Natural killer cell treated with Interleukin-12 subunit alpha and Interleukin-12 subunit beta and Interleukin-15 and Interleukin-18, amount 100 ng/mL, for 72 hours (primary cell): ENCODE data around the gene CENPP. TPM values are rescaled to one million over a fixed set of nuclear protein-coding genes. Genes with fewer than 3 reads are reported as not detected.

Experiments used
- ATAC-seq, 2 donors: fragments of 150-1000 bp; cut with Tn5 transposase in 1 of 2; sonication (Bioruptor Pico), chemical (Tn5 transposase) in 1 of 2; 2 replicates each; pipeline ENCODE4 v1.10.0; 2021
- DNase-seq: peaks from one replicate; pipeline ENCODE4 v3.0.0; 2022; ENCODE audit warnings: low spot score
- H3K27ac Mint-ChIP-seq, 2 donors: 1 replicate in 1 of 2; 2 replicates in 1 of 2; pipeline ENCODE4 v1.8.0; 2022; ENCODE audit warnings: mixed read lengths in 2 of 2, mild to moderate bottlenecking in 1 of 2, moderate library complexity in 1 of 2
- H3K27me3 Mint-ChIP-seq, 2 donors: 1 replicate in 1 of 2; 2 replicates in 1 of 2; pipeline ENCODE4 v1.8.0; 2022; ENCODE audit warnings: mixed read lengths in 2 of 2
- H3K36me3 Mint-ChIP-seq: one replicate; pipeline ENCODE4 v1.8.0; 2022; ENCODE audit warnings: mixed read lengths
- H3K4me1 Mint-ChIP-seq, 2 donors: 1 replicate in 1 of 2; 2 replicates in 1 of 2; pipeline ENCODE4 v1.8.0; 2022; ENCODE audit warnings: low read depth in 2 of 2, mixed read lengths in 2 of 2, mild to moderate bottlenecking in 1 of 2
- H3K4me3 Mint-ChIP-seq: one replicate; pipeline ENCODE4 v1.8.0; 2022; ENCODE audit warnings: mixed read lengths
- H3K9me3 Mint-ChIP-seq: 2 replicates; pipeline ENCODE4 v1.8.0; 2022; ENCODE audit warnings: mixed read lengths
- total RNA-seq, 2 donors: library from RNA; stranded (reverse); gene quantifications; one replicate each; pipeline ENCODE4 v1.2.3, GENCODE V29; 2022

The CENPP gene
- total RNA-seq, 2 donors from 2014 or later = 14.7 to 38.8 TPM

DNA sequence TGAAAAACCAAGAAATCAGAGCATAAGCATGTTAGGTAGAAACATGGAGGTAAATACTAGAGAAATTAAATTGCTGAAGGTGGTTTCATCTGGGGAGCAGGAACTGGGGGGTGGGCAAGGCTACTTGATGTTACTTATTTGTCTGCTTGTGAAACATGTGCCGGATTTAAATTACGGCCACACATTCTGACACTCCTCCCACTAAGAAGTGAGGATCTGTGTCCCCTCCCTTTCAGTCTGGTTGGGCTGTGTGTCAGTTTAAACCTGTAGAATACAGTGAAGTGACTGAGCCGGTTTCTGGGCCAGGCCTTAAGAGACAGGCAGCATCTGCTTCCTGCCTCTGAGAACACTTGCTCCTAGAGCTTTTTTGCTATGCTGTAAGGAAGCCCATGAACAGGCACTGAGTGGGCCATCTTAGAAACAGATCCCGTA, 29.9 kb upstream of the CENPP start:
- Mint-ChIP-seq H3K9me3 (no peaks in the 10 kb centered on the region), H3K4me1 (peaks cover 42 to 49% of the 10 kb centered on the region in 2 donors), H3K27me3 (no peaks in the 10 kb centered on the region), H3K4me3 (no peak overlapping the region), H3K36me3 (peaks cover 14% of the 10 kb centered on the region), H3K27ac (peak overlapping the region; percentile 99 to 100)
- DNase-seq = no peak
- no peak for ATAC-seq

DNA sequence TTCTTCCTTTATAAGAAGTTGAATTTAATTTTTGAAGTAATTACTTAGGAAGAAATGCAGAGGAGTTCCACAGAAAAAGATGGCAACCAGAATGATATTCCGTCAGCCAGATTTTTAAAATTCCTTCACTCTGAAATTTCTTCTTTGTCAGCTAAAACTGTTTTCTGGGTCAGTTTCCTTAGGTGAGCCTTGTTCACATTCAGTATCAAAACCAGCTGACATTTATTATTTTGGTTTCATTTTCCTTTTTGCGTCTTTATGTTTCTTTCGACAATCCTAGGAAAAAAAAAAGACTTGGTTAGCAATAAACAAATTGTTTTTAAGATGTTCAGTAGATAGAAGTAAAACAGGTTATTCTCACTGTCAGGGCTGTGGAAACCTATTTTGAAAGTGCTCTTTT, 28.1 kb upstream of the CENPP start:
- peaks cover 14% of the 10 kb centered on the region for H3K36me3 Mint-ChIP-seq
- peaks cover 27 to 33% of the 10 kb centered on the region in 2 donors for H3K4me1 Mint-ChIP-seq
- peak overlapping the region; percentile 50 to 76 for H3K27ac Mint-ChIP-seq
- H3K9me3 Mint-ChIP-seq = no peaks in the 10 kb centered on the region
- no peak for DNase-seq
- H3K27me3 Mint-ChIP-seq = no peaks in the 10 kb centered on the region
- no peak for ATAC-seq
- peak overlapping the region; percentile 49 for H3K4me3 Mint-ChIP-seq

DNA sequence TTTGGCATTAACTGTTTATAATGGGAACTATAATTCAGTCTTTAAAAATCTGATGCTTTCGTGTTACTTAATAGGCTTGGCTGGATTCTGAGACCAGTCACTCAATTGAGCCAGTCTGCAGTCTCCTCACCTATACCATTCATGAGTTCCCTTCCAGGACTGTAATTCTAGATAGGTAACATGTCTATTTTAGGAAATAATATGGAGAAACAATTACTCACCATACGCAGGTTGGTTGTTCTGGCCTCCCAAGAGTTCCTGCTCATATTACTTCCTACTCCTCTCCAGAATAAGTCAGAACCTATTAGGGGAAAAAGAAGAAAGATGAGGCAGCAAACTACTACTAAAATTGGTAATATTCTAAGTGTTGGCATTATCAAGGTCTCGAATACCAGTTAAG, 27.7 kb upstream of the CENPP start:
- no peaks in the 10 kb centered on the region for H3K9me3 Mint-ChIP-seq
- peaks cover 23 to 29% of the 10 kb centered on the region in 2 donors for H3K4me1 Mint-ChIP-seq
- H3K4me3 Mint-ChIP-seq = peak overlapping the region; percentile 49
- H3K27me3 Mint-ChIP-seq = no peaks in the 10 kb centered on the region
- no peak for ATAC-seq
- DNase-seq = no peak
- peaks cover 14% of the 10 kb centered on the region for H3K36me3 Mint-ChIP-seq
- peak overlapping the region; percentile 50 to 76 for H3K27ac Mint-ChIP-seq

DNA sequence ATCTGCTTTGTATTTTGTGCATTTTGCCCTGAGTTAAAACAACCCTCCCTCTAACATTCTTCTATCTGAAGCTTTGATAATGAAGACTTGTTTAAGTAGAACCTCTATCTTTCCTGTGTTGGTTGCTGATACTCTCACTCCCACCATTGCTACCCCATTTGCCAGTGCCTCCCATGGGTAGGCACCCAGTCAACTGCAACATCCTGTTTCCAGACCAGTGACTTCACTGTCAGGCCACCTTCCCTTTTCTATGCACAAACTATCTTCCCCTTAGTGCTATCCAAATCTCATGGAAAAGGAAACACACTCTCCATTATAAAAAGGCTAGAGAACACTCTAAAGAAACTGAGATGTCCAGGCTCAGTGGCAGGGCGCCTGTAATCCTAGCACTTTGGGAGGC, 26.6 kb upstream of the CENPP start:
- Mint-ChIP-seq H3K36me3 (peaks cover 14% of the 10 kb centered on the region), H3K27me3 (no peaks in the 10 kb centered on the region), H3K9me3 (no peaks in the 10 kb centered on the region), H3K4me3 (no peak overlapping the region), H3K27ac (peak overlapping the region; percentile 6 to 23), H3K4me1 (peaks cover 17 to 21% of the 10 kb centered on the region in 2 donors)
- DNase-seq (no peak), ATAC-seq (no peak)

DNA sequence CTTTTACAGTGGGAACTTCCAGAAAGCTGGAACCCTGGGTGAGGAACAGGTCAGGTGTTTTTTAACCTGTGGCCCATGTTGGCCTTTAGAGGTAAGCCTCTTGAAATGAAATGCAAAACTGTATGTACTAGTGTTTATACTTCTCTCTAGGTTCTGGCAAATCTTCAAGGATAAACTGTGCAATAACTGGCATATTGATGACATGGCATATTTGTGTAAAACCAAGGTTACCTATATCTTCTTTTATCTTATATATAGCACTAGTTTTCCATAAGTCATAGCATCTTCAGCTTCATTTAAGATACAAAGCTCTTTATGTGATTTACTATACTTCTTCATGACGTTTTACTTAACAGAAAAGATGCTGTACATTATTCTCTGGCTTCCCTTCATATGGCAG, 24.8 kb upstream of the CENPP start:
- H3K36me3 Mint-ChIP-seq = peaks cover 20% of the 10 kb centered on the region
- peaks cover 4 to 8% of the 10 kb centered on the region in 2 donors for H3K4me1 Mint-ChIP-seq
- no peaks in the 10 kb centered on the region for H3K27me3 Mint-ChIP-seq
- H3K27ac Mint-ChIP-seq = no peak overlapping the region
- H3K9me3 Mint-ChIP-seq = no peaks in the 10 kb centered on the region
- ATAC-seq = no peak
- DNase-seq = no peak
- no peak overlapping the region for H3K4me3 Mint-ChIP-seq

DNA sequence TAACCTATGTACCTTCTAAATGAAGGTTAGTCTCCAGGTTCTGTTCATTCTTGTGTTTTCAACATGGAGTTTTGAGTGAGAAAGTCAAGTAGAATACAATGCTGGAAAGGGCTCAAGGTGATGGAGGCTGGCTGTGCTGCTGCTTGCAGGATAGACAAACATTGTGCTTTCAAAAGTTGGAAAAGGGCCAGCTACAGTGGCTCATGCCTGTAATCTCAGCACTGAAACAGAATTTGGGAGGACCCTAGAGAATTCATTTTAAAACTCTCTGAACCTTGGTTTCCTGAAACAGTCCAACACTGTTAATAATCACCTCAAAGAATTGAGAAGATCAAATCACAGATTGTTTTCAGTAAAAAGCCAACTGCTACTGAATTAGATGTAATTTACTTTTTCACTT, 16.9 kb upstream of the CENPP start:
- no peaks in the 10 kb centered on the region for H3K9me3 Mint-ChIP-seq
- no peaks in the 10 kb centered on the region for H3K27me3 Mint-ChIP-seq
- peaks cover 60% of the 10 kb centered on the region for H3K36me3 Mint-ChIP-seq
- no peak for ATAC-seq
- no peak for DNase-seq
- H3K4me1 Mint-ChIP-seq = peaks cover 12% of the 10 kb centered on the region in 2 donors
- H3K4me3 Mint-ChIP-seq = no peak overlapping the region
- no peak overlapping the region for H3K27ac Mint-ChIP-seq

DNA sequence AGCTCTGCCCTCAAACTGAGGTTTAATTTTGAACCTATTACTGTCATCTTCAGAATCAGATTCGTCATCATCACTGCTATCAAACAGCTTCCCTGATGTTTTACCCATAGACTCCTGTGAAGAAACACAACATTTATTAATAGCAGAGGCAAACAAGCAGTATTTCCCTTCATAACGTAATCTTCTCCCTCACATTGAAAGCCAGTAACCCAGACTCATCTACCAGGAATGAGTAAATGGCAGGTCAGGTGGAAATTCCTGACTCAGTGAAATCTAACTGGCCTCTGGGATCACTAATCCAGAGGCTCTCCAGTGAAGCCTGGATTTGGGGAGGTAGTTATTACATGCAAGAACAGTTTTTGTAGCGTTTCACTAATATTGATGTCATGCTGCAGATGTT, 15.2 kb upstream of the CENPP start:
- H3K36me3 Mint-ChIP-seq = peaks cover 66% of the 10 kb centered on the region
- DNase-seq (no peak), ATAC-seq (no peak)
- no peaks in the 10 kb centered on the region for H3K9me3 Mint-ChIP-seq
- no peak overlapping the region for H3K27ac Mint-ChIP-seq
- no peaks in the 10 kb centered on the region for H3K27me3 Mint-ChIP-seq
- peaks cover 16 to 17% of the 10 kb centered on the region in 2 donors for H3K4me1 Mint-ChIP-seq
- no peak overlapping the region for H3K4me3 Mint-ChIP-seq

DNA sequence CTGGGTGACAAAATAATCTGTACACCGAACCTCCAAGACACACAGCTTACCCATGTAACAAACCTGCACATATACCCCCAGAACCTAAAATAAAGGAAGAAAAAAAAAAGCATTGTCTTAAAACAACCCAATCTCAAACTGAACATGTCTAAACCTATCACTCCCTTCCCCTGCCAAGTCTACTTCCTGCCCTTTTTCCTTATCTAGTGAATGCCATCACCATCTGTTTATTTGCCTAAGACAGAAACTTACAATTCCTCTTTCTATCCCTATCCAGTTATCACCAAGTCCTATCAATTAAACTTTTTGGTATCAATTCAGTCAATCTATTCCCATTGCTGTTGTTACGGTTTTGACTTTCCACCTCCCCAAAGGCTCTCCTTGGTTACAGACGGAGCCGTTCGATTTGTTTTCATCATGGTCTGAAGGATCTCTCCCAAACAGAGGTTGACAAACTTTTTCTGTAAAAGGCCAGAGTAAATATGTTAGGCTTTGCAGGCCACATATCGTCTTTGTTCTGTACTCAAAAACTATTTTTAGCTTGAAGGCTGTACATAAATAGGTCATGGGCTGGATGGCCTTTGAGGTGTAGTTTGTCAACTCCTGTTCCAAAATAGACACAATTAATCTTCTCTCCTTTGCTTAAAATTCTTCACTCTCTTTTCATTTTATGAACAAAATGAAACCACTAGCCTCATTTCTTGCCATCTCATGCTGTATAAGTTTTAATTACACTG, 12.7 kb upstream of the CENPP start:
- DNase-seq = no peak
- no peak for ATAC-seq
- Mint-ChIP-seq H3K27ac (peak overlapping the region in 1 of 2 donors; percentile 5), H3K4me3 (no peak overlapping the region), H3K36me3 (peaks cover 56% of the 10 kb centered on the region), H3K4me1 (peaks cover 22 to 24% of the 10 kb centered on the region in 2 donors), H3K27me3 (no peaks in the 10 kb centered on the region), H3K9me3 (no peaks in the 10 kb centered on the region)

DNA sequence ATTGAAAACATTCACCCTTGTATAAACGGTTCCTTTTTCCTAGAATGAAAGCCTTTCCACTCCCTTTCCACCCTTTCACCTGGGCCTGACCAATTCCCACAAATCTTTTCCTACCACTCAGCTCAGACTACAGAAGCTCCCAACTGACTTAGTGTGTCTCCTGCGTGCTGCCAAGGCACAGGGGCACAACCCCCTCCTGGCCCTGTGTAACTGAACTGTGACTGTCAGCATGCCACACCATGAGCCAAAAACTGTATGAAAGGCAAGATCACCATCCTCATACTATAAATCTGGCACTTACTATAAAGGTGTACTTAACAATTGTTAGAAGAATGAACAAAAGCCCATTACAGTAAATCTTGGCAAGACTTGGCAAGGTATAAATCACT, 12.1 kb upstream of the CENPP start:
- H3K36me3 Mint-ChIP-seq = peaks cover 54% of the 10 kb centered on the region
- no peak for ATAC-seq
- DNase-seq = no peak

DNA sequence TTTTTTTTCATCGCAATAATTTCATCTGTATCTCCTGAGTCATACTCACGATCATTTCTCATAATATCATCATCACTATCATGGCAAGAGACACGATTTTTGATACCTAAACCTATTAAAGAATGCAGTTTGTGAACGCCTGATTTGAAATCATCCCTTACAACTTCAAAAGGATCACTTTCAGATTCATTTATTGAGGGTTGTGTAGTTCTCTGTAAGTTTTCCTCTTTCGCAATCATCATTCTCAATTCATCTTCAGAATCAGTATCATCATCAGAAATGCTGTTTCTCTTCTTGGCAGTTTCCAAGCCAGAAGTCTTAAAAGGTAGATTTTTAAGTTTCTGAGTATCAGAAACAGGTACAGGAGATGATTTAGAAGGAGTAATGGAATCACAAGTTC, 10.3 kb upstream of the CENPP start:
- H3K9me3 Mint-ChIP-seq = no peaks in the 10 kb centered on the region
- H3K4me3 Mint-ChIP-seq = no peak overlapping the region
- DNase-seq (no peak), ATAC-seq (no peak)
- peak overlapping the region; percentile 12 to 37 for H3K27ac Mint-ChIP-seq
- H3K4me1 Mint-ChIP-seq = peaks cover 24% of the 10 kb centered on the region in 2 donors
- H3K36me3 Mint-ChIP-seq = peaks cover 57% of the 10 kb centered on the region
- no peaks in the 10 kb centered on the region for H3K27me3 Mint-ChIP-seq

More for the DNA sequence above, 12.1 kb upstream of the CENPP start:
- H3K9me3 Mint-ChIP-seq = no peaks in the 10 kb centered on the region
- H3K27me3 Mint-ChIP-seq = no peaks in the 10 kb centered on the region
- no peak overlapping the region for H3K4me3 Mint-ChIP-seq
- H3K27ac Mint-ChIP-seq = peak overlapping the region in 1 of 2 donors; percentile 5
- H3K4me1 Mint-ChIP-seq = peaks cover 24% of the 10 kb centered on the region in 2 donors

DNA sequence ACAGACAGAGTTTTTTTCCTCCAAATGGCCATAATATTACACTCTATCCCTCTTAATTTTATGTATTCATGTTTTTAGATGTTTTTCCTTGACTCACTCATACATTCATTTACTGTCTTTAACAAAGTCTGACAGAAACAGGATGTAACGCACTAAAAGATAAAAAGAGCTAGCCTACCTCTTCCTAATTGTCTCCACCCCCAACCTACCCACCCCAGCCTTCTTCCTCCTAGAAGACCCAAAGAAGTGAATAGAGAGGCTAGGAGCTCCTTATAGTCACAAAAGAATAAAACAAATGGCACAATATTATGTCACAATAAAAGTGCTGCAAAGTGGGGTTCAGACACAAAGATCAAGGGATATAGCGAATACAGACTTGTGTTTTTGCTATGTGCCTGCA, 1.3 kb upstream of the CENPP start:
- ATAC-seq = no peak
- peak overlapping the region; percentile 94 to 98 for H3K27ac Mint-ChIP-seq
- no peak for DNase-seq
- H3K4me1 Mint-ChIP-seq = peaks cover 16 to 29% of the 10 kb centered on the region in 2 donors
- peak overlapping the region; percentile 97 for H3K4me3 Mint-ChIP-seq
- H3K9me3 Mint-ChIP-seq = no peaks in the 10 kb centered on the region
- H3K27me3 Mint-ChIP-seq = no peaks in the 10 kb centered on the region
- peaks cover 13% of the 10 kb centered on the region for H3K36me3 Mint-ChIP-seq

DNA sequence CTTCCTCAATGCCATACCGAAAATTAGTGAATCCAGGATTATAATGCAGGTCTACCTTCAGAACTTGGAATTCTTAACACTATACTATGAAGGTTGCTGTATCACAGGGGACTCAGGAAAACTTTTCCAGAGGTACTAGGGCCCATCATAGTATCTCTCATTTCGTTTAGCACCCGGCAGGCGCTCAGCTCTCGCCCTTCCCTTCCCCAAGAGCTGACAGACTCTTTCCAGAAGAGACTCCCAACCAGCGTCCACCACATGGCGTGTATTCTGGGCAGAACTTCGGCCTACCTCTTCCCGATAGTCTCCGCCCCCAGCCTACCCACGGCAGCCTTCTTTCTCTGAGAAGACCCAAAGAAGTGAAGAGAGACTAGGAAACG, 874 bp upstream of the CENPP start:
- peak overlapping the region; percentile 94 to 98 for H3K27ac Mint-ChIP-seq
- ATAC-seq = no peak
- no peaks in the 10 kb centered on the region for H3K9me3 Mint-ChIP-seq
- peaks cover 8% of the 10 kb centered on the region for H3K36me3 Mint-ChIP-seq
- H3K27me3 Mint-ChIP-seq = no peaks in the 10 kb centered on the region
- no peak for DNase-seq
- H3K4me1 Mint-ChIP-seq = peaks cover 16 to 29% of the 10 kb centered on the region in 2 donors
- H3K4me3 Mint-ChIP-seq = peak overlapping the region; percentile 97

DNA sequence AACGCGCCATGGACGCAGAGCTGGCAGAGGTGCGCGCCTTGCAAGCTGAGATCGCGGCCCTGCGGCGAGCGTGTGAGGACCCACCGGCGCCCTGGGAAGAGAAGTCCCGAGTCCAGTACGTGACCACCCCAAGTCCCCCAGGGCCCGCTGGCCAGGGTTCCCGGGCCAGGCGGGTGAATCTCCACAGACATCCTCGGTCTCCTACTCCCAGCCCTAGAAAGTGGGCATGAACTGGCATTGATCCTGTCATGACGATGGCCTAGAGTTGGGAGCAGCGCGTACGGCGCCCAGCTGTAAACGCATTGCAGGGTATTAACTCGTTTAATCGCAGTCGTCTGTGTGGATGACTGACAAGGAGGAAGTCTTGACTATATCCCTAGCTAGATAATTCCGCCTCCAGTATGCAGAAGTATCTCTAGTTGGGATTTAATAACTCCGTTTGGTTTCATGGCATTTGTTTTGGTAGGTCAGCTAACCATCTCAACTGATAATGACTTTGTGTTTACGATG, 293 bp downstream of the CENPP start:
- Mint-ChIP-seq H3K4me1 (peaks cover 16 to 29% of the 10 kb centered on the region in 2 donors), H3K9me3 (no peaks in the 10 kb centered on the region), H3K27me3 (no peaks in the 10 kb centered on the region), H3K36me3 (peaks cover 1% of the 10 kb centered on the region), H3K4me3 (peak overlapping the region; percentile 97), H3K27ac (peak overlapping the region; percentile 94 to 98)
- DNase-seq (no peak), ATAC-seq (peak in 1 of 2 donors; percentile 34)

DNA sequence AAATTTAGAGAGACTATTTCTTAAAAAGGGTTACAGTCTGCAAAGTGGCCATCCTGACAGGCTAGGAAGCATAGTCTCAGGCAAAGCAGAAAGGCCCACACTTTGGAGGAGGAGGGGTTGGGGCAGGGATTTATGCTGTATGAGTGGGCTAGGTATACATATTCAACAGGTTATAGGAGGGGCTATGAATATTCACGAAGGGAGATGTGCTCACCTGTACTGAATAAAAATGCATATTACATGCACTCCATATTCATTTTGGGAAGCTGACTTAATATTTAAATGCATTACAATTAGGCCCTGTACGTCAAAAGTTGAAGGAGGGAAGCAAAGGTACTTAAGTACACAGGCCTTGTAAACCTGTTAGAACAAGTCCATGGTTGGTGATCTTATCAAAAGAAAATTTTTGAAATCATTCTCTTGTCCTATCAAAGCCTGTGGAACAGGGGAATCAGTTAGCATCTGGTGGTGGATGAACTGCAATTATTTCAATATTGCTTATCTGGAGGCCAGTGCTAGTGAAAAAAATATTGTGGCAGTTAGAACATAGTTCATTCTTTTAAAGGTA, 1.6 kb downstream of the CENPP start:
- Mint-ChIP-seq H3K27ac (peak overlapping the region in 1 of 2 donors; percentile 94), H3K4me3 (peak overlapping the region; percentile 97), H3K9me3 (no peaks in the 10 kb centered on the region), H3K27me3 (no peaks in the 10 kb centered on the region), H3K4me1 (peaks cover 16 to 29% of the 10 kb centered on the region in 2 donors), H3K36me3 (no peaks in the 10 kb centered on the region)
- no peak for ATAC-seq
- DNase-seq = no peak
